Stimulated activated CD4-positive, alpha-beta T cell treated with anti-CD3 and anti-CD28 coated beads, TNF-alpha, amount 100 ng/mL, for 4 hours (primary cell): Measurements from ENCODE around the gene FOXE3.
A peak's percentile ranks its signal among the peaks of the same experiment; 100 is the strongest.

ENCODE experiments used
- DNase-seq, 3 experiments: peaks; one replicate each; pipeline ENCODE4 v3.0.0-alpha.2; 2020; ENCODE audit warnings: low read depth in 3 of 3

Gene FOXE3

DNA sequence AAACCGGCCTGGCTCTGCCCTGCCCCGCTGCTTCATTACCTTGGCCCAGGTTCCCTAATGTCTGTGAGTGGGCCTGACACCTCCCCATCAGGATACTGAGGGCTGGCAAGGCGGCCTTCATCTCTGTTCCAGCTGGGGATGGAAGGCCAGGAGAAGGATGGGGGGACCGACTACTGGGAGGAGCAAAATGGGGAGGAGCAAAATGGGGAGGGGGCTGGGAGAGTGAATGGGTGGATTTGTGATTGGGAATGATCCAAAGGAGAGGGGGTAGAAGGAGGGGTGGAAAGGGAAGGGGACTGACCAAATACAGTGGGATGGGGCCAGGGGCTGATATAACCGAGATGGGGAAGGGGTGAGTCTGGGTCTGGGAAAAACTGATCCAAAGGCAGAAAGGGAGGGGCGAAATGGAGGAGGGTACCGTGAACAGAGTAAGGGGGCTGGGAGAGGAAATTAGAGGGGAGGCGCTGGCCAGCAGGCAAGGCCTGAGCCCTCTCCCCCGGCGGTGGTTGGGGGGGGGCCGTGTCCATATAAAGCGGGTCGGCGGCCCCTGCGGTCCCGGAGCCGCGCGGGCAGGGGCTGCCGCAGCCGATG lies at the start of gene FOXE3:
FOXE3 (plus strand) TSS at position 558 of the 591 bp plus-strand sequence; CDS start at position 589, 31 bp downstream.
- DNase-seq = no peak

DNA sequence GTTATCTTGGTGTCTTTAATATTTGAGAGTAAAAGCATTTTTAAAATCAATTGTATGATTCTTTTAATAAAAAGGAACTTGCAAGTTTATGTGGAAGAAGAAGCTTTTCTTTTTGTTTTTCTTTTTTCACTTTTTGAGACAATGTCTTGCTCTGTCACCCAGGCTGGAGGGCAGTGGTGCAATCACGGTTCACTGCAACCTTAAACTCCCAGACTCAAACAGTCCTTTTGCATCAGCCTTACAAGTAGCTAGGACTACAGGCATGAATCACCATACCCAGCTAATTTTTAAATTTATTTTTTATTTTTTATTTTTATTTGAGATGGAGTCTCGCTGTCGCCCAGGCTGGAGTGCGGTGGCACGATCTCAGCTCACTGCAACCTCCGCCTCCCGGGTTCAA lies 48.4 kb upstream of the FOXE3 start:
- DNase-seq = no peak

DNA sequence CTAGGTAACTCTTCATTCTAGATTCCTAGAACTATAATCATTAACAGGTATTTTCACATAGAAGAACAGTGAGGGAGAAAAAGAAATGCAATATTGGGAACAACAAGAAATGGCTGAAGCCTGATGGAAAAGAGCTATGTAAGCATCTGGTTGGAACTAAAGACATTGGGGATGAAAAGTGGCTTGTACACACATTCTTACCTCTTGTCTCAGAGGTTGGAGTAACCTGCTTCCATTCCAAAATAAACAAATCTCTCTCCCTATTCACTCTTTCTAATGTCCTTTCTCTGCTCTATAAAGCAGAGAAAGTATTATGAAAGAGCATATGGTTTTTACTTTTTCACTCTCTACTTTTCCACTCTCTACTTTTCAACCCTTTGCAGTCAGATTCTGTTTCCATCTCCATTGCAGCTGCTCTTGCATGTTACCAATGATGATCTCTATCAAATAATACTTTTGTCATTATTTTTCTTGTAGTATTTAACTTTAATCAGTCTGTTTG lies 45.0 kb upstream of the FOXE3 start:
- no peak for DNase-seq

DNA sequence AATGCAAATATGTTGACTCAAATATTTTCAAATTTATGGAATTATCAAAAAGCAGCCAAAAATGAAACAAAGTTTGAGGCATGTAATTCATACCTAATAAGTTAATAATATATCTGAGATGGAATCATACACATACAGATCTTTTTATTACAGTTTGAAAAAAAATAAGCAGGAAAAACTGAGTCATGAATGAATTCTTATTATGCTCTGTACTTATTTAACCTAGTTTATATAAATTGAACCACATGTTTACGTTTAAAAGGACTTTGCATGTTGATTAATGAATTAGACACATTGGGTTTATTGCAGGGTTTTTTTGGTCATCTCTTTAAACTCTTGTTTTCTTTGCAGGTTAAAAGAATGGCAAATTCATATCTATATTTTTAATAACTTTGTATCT lies 41.6 kb upstream of the FOXE3 start:
- no peak for DNase-seq

DNA sequence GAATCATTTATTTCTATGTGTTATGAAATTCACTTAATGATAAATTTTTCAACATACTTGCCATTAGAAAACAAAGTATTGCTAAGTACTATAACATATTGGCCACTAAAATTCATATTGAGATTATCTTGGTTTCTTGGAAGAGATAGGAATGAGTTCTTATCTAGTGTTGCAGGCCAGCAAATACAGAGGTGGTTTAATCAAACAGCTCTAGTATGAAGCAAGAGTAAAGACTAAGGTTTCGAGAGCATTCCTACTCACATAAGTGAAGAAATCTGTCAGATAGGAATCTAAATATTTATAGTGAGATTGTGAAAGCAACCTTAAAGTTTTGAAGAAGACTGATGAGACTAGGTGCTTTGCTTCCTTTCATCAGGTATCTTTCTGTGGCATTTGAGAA lies 37.9 kb upstream of the FOXE3 start:
- DNase-seq = no peak

DNA sequence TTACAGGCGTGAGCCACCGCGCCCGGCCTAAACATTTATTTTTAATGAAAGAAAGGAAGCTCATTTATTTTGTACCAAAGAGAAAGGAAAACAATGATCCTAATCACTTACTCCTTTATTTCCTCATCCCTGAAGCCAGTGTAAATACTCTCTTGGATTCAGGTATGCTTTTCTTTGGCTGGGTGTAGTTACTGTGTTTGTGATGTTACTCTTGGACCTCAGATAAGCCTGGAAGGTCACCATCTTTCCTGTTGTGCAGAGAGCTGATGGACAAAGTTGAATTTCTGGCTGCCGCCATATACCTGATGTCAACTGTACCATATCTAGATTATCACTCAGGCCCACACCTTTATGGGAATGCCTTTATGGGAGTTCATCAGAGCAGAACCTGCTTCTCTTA lies 35.4 kb upstream of the FOXE3 start:
- DNase-seq = no peak

DNA sequence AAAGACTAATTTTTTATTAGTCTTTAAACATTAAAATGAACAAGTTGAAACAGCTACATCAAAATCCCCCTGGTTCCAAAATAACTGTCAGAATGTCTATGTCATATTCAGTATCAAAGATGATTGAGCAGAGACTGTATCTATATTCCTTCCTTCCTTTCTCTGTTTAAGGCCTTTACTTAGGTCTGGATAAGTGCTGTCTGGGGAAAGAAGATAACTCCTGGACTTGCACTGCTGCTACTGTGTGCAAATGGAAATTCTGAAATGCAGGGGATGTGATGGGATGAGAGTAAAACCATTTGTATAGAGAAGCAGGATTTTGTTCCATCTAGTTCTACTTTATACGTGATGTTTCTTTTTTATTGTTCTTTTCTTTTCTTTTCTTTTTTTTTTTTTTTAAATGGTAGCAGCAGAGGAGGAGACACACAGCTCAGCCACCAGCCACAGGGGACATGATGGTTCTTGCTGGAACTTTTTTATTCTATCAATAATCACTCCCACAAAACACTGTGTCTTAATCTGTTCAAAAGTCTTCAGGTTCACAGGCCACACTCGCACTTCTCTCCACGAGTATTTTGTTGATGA lies 33.6 kb upstream of the FOXE3 start:
- DNase-seq = no peak

DNA sequence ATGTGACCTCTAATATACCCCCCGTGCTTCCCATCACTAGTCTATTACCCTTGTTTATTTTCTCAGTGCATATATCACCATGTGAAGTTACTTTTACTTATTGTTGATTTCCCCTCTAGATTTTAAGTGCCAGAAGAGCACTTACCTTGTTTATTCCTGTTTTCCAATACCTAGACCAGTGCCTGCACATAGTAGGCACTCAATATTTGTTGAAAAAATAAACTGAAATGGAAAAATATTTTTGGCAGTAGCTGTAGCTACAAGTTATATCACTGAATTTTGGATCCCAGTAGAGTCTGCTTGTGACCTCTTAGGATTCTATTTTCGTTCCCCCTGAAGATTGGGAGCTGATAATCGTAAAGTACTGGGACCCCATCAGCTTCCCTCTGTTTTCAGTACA lies 32.0 kb upstream of the FOXE3 start:
- DNase-seq = no peak

DNA sequence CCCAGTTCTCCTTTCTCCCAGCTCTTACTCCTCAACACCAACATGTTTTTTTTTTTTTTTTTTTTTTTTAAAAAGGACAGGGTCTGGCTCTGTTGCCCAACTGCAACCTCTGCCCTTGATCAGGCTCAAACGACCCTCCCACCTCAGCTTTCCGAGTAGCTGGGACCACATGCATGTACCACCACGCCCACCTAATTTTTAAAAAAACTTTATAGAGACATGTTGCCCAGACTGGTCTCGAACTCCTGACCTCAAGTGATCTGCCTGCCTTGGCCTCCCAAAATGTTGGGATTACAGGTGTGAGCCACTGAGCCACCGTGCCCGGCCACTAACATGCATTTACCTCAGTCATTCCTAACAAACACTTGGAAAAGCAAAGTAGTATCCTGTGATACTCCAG lies 31.1 kb upstream of the FOXE3 start:
- DNase-seq = no peak

DNA sequence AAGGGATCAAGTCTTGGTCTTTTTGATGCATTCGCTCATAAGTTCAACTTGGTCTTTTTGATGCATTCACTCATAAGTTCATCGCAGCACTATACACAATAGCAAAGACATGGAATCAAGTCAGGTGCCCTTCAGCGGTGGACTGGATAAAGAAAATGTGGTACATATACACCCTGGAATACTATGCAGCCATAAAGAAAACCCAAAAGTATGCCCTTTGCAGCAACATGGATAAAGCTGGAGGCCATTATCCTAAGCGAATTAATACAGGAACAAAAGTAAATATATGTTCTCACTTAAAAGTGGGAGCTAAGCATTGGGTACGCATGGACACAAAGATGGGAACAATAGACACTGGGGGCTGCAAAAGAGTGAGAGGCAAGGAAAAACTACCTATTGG lies 29.8 kb upstream of the FOXE3 start:
- DNase-seq = no peak

DNA sequence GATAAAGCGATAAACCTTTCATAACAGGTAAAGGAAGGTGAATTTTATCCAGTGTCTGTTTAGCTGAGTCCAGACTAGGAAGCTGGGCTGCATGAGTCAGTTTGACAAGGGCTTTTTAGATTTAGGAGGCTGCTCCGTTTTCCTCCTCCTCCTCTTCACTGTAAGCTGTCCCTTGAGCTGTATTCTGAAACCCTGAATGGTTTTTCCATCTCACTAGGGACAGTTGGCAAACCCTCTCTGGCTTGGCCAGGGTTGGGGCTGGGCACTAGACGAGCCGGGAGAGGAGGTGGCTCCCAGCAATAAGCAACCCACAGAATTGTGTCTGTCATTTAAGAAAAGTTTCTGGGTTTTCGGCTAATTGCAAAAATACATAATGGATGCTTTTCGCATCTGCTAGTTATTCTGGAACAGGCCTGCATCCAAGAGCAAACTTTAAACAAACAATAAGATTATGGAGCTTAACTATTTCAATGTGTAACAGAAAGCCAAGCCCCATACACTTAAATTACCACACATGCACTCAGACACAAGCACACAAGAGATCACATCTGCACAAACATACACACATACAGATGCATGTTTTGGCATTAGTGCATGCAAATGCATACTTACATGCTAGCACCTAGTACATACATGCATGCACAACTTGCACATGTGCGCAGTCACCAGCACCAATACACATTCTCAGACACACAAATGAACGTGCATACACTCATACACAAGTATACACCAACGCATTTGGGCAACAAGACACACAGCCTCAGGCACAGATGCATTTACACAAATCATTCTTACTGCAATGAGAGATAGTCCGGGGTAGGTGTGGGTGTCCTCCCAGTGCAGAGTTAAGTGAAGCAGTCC lies 27.8 kb upstream of the FOXE3 start:
- no peak for DNase-seq

DNA sequence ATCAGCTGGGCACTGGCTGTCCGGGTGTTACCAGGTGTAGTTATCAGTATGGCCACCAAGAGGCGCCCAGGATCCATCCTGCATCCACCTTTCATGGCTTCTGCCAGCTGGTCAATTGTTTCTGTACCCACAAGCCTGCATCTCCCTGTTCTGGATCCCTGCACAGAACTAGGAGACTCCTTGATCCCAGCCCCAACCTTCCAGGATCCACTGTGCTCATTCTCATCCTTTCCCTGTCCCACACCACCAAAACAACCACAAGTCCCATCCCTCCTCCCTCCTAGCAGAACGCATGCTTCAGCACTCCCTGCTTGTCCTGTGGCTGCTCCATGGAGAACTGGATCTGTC lies 27.2 kb upstream of the FOXE3 start:
- DNase-seq = peak in 1 of 3 experiments; percentile 6

DNA sequence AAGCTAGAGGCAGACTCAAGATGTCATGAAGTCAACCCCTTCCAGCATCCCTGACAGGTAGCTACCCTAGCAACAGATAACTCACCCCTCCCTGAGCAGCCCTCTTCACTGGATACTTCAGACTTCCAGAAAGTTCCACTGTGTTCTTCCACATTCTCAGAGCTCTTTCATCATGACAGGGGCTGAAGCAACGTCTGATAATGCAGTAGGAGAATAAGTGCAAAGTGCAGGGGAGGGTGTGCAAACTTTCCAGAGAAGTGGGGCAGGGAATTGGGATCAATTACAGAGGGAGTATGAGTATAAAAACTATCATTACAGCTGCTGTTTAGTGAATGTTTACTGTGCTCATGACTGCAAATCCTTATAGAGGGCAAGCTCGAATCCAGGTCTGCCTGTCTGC lies 26.4 kb upstream of the FOXE3 start:
- no peak for DNase-seq

DNA sequence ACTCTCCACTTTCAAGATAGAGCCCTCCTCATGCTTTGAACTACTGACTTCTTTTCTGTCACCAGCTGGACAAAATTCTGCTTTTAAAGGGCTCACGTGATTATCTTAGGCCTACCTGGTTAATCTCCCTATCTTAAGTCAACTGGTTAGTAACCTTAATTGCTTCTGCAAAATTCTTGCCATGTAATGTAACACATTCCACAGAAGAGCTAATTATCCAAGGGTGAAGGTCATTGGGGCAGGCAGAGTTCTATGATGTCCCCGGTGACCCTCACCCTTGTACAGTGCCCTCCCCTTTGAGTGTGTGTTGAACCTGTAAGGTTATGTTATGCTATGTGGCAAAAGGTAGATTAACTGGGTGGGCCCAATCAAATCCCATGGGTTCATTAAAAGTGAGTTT lies 25.2 kb upstream of the FOXE3 start:
- DNase-seq = no peak

DNA sequence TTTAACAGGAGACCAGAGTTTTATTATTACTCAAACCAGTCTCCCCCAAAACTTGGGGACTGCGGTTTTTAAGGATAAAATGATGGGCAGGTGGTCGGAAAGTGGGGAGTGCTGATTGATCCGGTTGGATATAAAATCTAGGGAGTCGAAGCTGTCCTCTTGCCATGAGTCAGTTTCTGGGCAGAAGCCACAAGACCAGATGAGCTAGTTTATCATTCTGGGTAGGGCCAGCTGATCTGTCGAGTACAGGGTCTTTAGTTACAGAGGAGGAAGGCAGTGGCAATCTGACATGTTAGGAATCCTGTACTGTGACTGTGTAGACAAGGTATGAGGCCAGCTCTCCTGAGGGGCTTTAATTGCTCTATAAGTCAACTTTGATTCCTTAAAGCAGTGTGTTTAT lies 22.9 kb upstream of the FOXE3 start:
- no peak for DNase-seq

DNA sequence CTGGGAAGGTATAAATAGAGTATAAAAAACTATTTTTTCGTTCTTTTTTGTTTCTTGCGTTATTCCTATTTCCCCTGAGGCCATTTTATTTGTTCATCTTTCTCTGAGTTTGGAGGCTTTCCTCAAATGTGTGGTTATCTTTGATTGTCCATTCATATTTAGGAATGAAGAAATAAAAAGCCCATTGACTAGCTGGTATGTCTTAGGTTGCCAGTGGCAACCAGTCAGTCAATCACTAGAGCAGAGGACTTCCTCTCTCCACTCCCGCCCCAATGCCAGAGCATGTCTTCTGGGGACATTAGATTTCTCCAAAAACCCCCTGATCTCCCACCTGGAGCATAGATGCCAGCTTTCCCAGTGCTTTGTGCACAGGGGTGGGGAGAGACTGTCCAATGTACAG lies 20.7 kb upstream of the FOXE3 start:
- DNase-seq = no peak

DNA sequence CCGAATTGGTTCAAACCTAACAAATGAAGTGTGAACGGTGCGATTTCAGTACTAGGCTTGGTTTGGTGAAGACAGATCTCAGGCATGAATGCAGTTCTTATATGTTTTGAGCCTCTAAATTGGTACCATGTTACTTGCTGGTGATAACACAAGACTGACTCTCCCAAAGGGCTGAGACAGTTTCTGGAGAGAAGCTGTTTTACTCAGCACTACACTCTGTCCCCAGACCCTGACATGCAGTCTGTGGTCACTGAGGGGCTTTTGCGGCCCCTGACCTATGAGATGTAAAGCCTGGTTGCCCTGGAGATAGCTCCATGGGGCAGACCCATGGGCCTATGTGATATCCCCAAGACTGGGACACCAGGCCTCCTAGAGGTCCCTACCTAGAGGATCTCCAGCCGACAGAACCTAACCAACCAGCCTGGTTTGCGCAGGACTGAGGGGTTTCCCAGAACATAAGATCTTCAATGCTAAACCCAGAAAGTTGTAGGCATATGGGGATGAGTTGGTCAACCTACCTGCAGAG lies 19.4 kb upstream of the FOXE3 start:
- DNase-seq = no peak

DNA sequence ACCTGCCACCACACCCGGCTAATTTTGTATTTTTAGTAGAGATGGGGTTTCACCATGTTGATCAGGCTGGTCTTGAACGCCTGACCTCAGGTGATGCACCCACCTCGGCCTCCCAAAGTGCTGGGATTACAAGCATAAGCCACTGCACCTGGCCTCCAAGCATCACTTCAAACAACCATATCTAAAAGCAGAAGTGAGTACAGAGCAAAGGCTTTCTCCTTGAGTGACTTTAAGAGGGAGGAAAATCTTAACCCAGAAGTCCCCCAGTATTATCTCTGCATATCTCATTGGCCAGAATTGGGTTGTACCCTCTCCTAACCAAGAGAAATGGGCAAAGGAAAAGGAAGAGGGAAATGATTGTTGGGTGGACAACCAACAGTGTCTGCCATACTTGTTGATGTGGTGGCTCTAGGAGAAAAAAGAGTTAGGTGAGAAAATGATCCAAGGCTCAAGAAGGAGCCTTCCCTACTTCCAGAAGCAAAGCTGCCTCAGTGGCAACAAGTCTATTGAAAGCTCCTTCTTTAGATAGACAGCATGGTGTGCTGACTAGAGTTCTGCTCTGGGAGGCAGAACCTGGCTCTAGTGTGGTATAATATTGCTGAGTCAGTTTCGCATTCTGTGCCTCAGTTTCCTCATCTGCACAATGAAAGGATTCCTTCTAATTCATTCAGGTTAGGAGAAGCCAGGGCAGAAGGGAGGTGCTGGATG lies 16.8 kb upstream of the FOXE3 start:
- DNase-seq = no peak

DNA sequence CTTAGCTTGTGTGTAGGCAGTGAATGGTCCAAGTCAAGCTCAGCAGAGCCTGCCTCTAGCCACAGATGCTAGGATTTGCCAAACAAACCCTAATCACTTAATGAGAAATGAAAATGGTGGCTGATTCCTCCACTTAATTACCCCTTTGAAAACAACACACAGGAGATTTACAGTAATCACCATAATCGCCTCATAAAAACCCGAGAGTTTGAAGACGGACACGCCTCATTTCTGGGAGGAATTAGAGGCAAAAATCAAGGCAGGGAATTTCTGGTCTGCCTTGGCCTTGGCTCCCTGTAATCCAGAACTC lies 16.3 kb upstream of the FOXE3 start:
- DNase-seq = no peak

DNA sequence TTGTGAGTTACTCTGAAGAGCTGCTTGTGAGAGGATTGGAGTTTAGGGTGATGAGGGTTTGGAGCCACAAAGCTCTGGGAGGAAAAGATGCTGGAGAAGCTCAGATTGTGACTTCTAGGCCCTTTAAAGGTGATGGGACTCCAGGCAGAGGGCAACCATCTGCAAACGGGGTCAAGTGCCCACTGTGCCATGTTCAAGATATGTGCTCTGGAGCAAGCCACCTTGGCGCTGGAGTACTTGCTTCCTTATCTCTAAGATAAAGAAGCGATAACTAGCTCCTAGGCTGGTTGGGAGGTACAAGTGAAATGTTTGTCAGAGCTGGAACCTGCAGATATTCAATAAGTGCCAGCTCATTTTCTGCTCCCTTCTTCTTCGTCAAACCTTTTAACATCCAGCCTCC lies 14.3 kb upstream of the FOXE3 start:
- DNase-seq = no peak

DNA sequence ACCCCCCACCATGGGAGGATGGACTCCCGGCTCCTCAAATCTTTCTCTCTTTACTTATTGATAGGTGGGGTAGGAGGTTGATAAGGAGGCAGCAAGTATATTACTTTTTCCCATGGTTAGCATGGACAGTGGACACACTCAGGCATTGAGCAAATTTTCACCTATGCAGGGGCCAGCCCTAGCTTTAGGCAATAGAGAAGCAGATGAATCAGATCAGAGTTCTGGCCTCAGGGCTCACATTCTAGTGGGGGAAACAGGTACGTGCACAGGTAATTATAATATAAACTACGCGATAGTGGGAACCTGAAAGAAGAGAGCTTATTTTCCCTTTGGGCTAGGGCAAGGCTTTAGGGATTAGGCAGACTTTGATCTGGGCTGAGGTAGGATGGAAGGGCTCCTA lies 13.5 kb upstream of the FOXE3 start:
- DNase-seq = no peak

DNA sequence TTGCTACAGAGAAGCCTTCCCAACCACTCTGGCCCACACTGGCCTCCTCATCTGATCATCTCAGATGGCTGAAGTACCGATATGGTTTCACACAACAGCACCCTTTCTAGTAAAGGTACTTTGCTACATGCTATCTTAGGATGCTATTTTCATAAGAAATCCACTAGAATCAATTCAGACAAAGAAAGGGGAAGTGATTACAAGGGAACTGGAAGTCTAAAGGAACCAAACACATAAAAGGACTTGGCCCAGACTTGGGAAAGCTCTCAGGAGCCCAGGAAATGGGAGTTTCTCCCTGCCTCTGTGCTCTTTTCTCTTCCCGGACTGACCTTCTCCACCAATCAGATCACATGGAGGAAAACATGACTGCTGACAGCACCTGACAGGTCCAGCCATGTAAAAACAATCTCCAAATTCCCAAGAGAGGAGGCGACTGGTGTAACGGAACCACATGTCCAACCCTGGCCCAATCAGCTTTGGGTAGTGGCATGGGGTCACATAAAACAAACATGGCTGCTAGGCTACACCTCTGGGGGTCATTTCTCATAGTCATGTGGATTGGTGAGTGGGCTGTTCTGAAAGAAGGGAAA lies 12.7 kb upstream of the FOXE3 start:
- DNase-seq = no peak
